HG03066 (cell line): ENCODE measurements around the gene TBC1D24.

Source experiments
- ATAC-seq: cut with Tn5 transposase; IDR thresholded peaks from one replicate; pipeline ENCODE4 v1.9.1; 2021; ENCODE audit warnings: low read depth; ENCODE audit not compliant: unreplicated experiment

Gene TBC1D24

GRCh38 chr16:2449118-2449517, 25.8 kb upstream of the TBC1D24 start:
- no peak for ATAC-seq

GRCh38 chr16:2450535-2450934, 24.4 kb upstream of the TBC1D24 start:
- no peak for ATAC-seq

DNA sequence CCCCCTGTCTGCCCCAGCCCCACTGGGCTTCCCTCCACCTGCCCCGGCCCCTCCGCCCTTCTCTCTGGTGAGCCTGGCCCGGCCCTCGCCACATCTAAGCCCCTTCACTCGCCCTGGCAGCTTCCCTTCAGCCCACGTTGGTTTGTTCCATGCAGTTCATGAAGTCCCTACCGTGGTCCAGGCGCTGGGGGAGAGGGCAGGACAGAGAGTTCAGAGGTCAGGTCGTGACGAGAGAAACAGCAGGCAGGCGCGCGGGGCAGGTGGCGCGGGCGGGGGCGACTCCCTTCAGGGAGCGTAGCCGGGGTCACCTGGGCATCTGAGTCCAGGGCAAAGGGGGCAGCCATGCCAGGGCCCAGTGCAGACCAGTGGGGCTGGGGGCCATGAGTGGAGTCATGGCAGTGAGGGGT, 23.9 kb upstream of the TBC1D24 start:
- no peak for ATAC-seq

- ATAC-seq, result no peak
These were observed 23.0 kb upstream of the TBC1D24 start for GRCh38 chr16:2451851-2452320.

GRCh38 chr16:2452650-2453049, 22.3 kb upstream of the TBC1D24 start:
- ATAC-seq, result no peak

DNA sequence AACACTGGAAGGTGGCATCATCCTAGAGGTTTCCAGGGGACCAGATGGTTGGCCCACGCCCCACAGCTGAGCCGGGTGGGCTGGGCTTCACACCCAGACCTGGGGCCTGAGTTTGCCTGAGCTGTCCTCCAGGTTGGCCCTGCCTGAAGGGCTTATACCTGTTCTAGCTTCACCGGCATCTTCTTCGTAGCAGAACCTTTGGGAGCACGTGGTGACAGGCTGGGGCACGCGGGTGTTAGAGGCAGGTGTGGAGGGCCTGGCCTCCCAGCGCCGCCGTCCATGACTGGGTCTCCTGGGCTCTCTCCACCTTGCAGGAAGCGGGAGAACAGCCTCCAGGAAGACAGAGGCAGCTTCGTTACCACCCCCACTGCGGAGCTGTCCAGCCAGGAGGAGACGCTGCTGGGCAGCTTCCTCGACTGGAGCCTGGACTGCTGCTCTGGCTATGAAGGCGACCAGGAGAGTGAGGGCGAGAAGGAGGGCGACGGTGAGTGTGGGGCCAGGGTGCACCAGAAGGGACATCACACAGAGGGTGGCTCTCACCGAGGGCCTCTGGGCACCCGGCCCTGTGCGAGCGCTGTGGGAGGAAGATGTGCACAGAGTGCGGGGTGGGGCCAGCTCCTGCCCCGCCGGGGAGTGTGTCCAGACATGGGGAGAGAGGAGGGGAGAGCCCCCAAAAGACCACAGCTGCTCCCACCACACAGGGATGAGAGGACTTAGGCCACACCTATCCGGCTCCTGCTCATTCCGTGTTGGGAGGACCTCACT, 19.7 kb upstream of the TBC1D24 start:
- ATAC-seq, result no peak

DNA sequence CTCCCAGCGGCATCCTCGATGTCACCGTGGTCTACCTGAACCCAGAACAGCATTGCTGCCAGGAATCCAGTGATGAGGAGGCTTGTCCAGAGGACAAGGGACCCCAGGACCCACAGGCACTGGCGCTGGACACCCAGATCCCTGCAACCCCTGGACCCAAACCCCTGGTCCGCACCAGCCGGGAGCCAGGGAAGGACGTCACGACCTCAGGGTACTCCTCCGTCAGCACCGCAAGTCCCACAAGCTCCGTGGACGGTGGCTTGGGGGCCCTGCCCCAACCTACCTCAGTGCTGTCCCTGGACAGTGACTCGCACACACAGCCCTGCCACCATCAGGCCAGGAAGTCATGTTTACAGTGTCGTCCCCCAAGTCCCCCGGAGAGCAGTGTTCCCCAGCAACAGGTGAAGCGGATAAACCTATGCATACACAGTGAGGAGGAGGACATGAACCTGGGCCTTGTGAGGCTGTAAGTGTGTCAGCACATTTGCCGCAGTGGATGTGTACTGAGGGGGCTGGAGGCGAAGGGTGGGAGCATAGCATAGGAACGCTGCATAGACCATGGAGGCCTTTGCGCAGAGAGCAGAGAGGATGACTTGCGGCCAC, 18.3 kb upstream of the TBC1D24 start:
- ATAC-seq, result no peak

DNA sequence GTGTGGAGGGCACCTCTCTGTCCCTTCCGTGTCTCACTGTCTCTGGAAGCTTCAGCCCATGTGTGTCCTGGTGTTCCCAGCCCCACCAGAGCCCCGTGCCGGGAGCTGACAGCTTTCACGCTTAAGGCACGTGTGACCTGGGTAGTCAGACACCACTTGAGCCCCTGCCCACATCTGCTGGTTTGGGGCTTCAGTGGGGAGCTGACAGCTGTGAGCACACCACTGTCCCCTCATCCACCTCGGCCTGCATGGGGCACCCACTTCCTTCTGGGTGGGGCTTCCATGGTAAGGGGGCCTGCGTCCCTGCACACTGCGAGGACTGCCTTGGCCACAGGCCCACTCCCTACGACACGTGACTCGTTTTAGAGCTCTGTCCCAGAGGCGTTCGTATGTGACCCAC, 17.7 kb upstream of the TBC1D24 start:
- ATAC-seq, result no peak

GRCh38 chr16:2457946-2458345, 17.0 kb upstream of the TBC1D24 start:
- no peak for ATAC-seq

GRCh38 chr16:2458887-2459646, 15.9 kb upstream of the TBC1D24 start:
- no peak for ATAC-seq

DNA sequence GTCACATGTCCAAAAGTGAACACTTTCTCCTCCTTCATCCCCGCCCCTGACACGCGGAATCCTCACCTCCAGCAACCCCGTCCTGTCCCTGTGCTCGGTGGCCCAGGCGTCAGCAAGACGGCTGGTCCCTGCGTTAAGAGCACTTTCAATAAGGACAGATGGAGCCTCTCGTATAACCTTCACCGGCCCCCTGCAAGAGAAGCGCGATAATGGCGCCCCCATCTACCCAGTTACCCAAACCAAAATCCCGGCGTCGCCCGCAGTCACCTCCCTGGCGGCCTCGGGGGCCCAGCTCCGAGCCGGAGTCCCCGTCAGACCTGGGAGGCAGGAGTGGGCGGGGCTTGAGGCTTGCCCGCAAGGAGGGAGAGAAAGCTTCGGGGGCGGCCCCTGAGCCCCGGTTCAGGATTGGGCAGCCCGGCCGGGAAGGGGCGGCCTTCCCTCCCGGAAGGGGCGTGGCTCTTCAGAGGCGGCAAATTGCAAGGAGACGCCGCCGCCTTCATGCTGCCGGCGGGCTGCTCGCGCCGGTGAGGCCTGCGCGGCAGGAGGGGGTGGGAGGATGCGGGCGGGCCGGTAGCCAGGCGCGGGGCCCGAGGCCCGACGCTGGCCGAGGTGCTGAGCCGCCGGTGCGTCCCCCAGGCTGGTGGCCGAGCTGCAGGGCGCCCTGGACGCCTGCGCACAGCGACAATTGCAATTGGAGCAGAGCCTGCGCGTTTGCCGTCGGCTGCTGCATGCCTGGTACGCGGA, 15.1 kb upstream of the TBC1D24 start, which contains the start of gene TEDC2:
TEDC2 (plus strand) TSS at position 463 of the 744 bp plus-strand sequence; CDS start at position 499, 36 bp downstream.
- ATAC-seq, result peak; percentile 81

- ATAC-seq, result no peak
These were observed 14.6 kb upstream of the TBC1D24 start for GRCh38 chr16:2460391-2460713.

GRCh38 chr16:2460916-2461315, 14.0 kb upstream of the TBC1D24 start:
- no peak for ATAC-seq

DNA sequence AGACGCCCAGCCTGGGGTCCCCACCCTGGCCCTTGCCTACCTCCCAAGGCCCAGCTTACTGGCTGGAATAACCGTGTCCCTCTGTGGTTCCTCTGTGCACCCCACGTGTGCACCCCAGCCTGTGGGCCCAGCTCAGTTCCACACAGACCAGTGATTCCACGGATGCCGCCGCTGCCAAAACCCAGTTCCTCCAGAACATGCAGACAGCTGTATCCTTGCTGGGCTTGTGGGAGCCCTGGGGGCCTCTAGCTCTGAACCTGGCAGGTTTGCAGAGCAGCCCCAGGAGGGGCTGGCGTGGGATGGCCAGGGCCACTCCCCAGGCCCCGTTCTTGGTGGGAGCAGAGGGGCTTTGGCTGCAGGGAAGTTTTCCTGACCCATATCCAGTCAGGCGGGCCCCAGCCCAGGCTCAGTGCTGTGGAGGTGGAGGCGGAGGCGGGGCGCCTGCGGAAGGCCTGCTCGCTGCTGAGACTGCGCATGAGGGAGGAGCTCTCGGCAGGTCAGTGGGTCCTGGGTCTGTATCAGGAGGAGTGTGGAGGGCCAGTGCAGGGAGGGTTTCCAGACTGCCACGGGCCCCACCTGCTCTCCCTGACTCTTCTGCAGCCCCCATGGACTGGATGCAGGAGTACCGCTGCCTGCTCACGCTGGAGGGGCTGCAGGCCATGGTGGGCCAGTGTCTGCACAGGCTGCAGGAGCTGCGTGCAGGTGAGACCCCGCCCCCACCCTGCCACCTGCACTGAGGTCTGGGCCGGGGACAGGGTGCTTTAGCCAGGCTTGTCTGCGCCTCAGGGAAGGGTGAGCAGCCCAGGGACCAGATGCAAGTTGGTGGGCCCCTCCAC, 12.7 kb upstream of the TBC1D24 start:
- no peak for ATAC-seq

DNA sequence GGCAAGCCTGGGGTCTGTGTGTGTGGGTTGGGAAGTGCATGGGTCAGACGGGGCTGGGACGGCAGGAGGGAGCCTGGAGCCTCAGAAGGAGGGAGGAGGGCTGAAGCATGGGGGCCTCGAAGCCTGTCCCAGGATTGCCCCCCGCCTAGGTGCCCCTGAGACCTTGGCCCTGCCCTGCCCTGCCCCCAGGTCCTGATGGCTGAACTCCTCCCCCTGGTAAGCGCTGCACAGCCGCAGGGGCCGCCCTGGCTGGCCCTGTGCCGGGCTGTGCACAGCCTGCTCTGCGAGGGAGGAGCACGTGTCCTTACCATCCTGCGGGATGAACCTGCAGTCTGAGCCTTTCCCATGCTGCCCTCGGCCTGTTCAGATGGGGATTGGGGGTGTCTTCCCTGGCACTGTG, 10.6 kb upstream of the TBC1D24 start:
- ATAC-seq, result no peak

DNA sequence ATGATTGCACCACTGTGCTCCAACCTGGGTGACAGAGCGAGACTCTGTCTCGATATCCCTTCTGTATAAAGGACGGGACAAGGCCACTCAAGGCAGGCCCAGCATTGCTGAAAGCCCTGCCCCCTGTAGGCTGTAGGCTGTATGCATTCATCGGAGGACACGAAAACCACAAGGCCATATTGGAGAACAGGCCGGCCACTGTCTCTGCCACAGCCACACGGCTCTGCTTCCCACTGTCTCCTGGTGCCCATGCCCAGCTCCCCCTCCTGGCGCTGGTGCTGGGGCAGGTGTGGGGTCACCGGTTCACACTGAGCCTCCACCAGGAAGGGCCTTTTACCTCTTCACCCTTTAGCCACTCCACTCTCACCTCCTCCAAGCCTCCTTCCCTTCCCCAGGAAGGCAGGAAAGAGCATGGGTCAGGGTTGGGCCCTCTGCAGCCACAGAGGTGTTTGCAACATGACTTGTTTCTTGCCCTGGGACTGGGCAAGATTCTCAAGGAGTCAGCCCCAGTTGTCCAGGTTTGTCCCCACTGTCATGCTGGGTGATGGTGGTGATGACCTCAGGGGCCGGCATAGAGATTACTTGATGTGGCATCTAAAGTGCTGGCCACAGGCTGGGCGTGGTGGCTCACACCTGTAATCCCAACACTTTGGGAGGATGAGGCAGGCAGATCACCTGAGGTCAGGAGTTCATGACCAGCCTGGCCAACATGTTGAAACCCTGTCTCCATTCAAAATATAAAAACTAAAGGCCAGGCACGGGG, 9.1 kb upstream of the TBC1D24 start:
- ATAC-seq, result no peak

- ATAC-seq, result no peak
These were observed 8.0 kb upstream of the TBC1D24 start for GRCh38 chr16:2466667-2467527.

GRCh38 chr16:2467528-2468232, 7.2 kb upstream of the TBC1D24 start:
- no peak for ATAC-seq
